KMS-11 (cell line): ENCODE results near the gene LMAN1.

Source experiments
- H2AFZ ChIP-seq: fragments of 200-600 bp; sonication (generic); 2 replicates; pipeline ENCODE4 v1.6.1; 2016; ENCODE audit warnings: antibody characterized with exemption, mixed run types, low read depth
- H3K27ac ChIP-seq: fragments of 200-600 bp; sonication (generic); 2 replicates; pipeline ENCODE4 v1.6.1; 2016; ENCODE audit warnings: mild to moderate bottlenecking, mixed run types
- H3K27me3 ChIP-seq: fragments of 200-600 bp; sonication (generic); 2 replicates; pipeline ENCODE4 v1.6.1; 2017; ENCODE audit warnings: mild to moderate bottlenecking, low read depth, mixed run types, moderate library complexity; ENCODE audit not compliant: insufficient read depth
- H3K36me3 ChIP-seq: fragments of 200-600 bp; sonication (generic); 2 replicates; pipeline ENCODE4 v1.6.1; 2017; ENCODE audit warnings: mild to moderate bottlenecking, mixed run types; ENCODE audit not compliant: insufficient read depth
- H3K4me1 ChIP-seq: fragments of 200-600 bp; sonication (generic); 2 replicates; pipeline ENCODE4 v1.6.1; 2016; ENCODE audit warnings: mild to moderate bottlenecking, low read depth, mixed run types; ENCODE audit not compliant: poor library complexity, severe bottlenecking
- H3K4me2 ChIP-seq: fragments of 200-600 bp; sonication (generic); 2 replicates; pipeline ENCODE4 v1.7.0; 2016; ENCODE audit warnings: mild to moderate bottlenecking, mixed run types
- H3K4me3 ChIP-seq: fragments of 200-600 bp; sonication (generic); IDR thresholded peaks from 2 replicates; pipeline ENCODE4 v1.6.1; 2017; ENCODE audit warnings: low read depth, low read length, mixed read lengths; ENCODE audit not compliant: insufficient read depth
- H3K79me2 ChIP-seq: fragments of 200-600 bp; sonication (generic); 2 replicates; pipeline ENCODE4 v1.6.1; 2016; ENCODE audit warnings: low read depth, mixed run types; ENCODE audit not compliant: insufficient read depth
- H3K9ac ChIP-seq: fragments of 200-600 bp; sonication (generic); 2 replicates; pipeline ENCODE4 v1.6.1; 2016; ENCODE audit warnings: mild to moderate bottlenecking, mixed run types
- H4K20me1 ChIP-seq: fragments of 200-600 bp; sonication (generic); 2 replicates; pipeline ENCODE4 v1.6.1; 2016; ENCODE audit warnings: mild to moderate bottlenecking, mixed run types; ENCODE audit not compliant: insufficient read depth
- TF ChIP-seq, protein P1 (sequence below): fragments of 200-600 bp; sonication (generic); conservative IDR thresholded peaks from 2 replicates; pipeline ENCODE4 v1.6.1; 2017; ENCODE audit warnings: low read depth, mild to moderate bottlenecking, antibody characterized with exemption, low read length, moderate library complexity, mixed read lengths

LMAN1 gene

DNA sequence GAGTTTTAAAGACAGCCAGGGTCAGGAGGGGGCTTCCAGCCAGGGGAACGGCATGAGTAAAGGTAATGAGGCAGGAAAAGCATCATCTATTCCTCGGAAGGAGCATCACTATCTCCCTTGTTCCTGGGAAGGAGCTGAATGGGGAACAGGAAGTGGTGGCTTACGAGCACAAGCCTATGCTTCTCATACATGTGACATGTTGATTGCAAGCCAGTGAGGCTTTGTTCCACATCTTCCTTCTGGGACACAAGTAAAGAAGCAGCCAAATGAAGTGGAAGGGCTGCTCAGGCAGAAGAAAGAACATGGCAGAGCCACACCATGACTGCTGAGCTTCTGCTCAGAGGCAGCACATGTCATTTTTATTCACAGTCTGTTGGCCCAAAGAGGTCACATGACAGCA, 15.1 kb upstream of the LMAN1 start:
- Histone ChIP-seq H3K4me2 (no peak overlapping the region), H3K36me3 (no peaks in the 10 kb centered on the region), H3K4me1 (no peaks in the 10 kb centered on the region), H3K4me3 (no peak overlapping the region), H3K27ac (no peak overlapping the region), H4K20me1 (no peaks in the 10 kb centered on the region), H3K9ac (no peak overlapping the region), H3K27me3 (no peaks in the 10 kb centered on the region), H2AFZ (no peak overlapping the region), H3K79me2 (no peaks in the 10 kb centered on the region)
- TF ChIP-seq, protein P1, sequence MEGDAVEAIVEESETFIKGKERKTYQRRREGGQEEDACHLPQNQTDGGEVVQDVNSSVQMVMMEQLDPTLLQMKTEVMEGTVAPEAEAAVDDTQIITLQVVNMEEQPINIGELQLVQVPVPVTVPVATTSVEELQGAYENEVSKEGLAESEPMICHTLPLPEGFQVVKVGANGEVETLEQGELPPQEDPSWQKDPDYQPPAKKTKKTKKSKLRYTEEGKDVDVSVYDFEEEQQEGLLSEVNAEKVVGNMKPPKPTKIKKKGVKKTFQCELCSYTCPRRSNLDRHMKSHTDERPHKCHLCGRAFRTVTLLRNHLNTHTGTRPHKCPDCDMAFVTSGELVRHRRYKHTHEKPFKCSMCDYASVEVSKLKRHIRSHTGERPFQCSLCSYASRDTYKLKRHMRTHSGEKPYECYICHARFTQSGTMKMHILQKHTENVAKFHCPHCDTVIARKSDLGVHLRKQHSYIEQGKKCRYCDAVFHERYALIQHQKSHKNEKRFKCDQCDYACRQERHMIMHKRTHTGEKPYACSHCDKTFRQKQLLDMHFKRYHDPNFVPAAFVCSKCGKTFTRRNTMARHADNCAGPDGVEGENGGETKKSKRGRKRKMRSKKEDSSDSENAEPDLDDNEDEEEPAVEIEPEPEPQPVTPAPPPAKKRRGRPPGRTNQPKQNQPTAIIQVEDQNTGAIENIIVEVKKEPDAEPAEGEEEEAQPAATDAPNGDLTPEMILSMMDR: no peak

DNA sequence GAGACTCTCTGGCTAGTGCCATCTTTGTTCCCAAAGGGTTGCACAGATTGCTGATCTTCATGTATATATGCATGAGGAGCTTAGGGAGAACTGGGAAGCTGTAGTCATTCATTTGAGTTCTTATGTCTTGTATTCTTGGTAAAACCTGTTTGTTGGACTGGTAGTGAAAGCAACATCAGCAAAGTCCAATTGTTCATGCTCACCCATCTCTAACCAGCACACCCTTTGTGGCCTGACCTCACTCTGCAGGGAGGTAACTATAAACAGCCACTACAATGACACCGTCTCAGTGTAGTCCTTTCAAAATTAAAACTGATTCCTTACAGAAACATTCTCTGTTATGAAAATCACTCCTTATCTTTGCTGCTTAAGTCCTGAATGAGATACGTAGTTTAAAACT, 13.9 kb upstream of the LMAN1 start:
- no peaks in the 10 kb centered on the region for H3K36me3 ChIP-seq
- no peaks in the 10 kb centered on the region for H3K27me3 ChIP-seq
- H3K4me1 ChIP-seq: no peaks in the 10 kb centered on the region
- H2AFZ ChIP-seq: no peak overlapping the region
- H3K4me2 ChIP-seq: no peak overlapping the region
- H3K9ac ChIP-seq: no peak overlapping the region
- H3K27ac ChIP-seq: no peak overlapping the region
- TF ChIP-seq, protein P1: no peak
- no peaks in the 10 kb centered on the region for H4K20me1 ChIP-seq
- no peaks in the 10 kb centered on the region for H3K79me2 ChIP-seq
- H3K4me3 ChIP-seq: no peak overlapping the region

DNA sequence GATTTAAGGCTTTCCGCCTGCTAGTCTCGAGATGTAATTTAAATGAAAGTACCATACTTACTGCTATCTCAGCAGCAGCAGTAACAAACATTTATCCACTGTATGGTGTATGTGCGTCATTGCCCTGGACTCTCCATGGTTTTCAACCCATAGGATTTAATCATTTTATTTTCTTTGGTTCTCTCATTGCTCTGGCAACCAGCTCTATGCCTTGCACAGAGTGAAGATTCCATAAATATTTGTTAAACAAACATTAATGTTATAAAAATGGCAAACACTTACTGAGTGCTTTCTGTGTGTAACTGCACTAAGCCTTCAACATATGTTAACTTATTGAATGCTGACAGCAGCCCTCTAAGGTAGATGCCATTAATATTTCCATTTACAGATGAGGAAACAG, 1.3 kb upstream of the LMAN1 start:
- no peaks in the 10 kb centered on the region for H3K27me3 ChIP-seq
- no peak overlapping the region for H3K4me3 ChIP-seq
- peaks cover 36% of the 10 kb centered on the region for H3K79me2 ChIP-seq
- TF ChIP-seq, protein P1: no peak
- no peak overlapping the region for H2AFZ ChIP-seq
- no peak overlapping the region for H3K9ac ChIP-seq
- H3K27ac ChIP-seq: no peak overlapping the region
- peaks cover 5% of the 10 kb centered on the region for H3K36me3 ChIP-seq
- peaks cover 35% of the 10 kb centered on the region for H3K4me1 ChIP-seq
- peak overlapping the region; percentile 98; the same call in 1 of the 2 replicates for H3K4me2 ChIP-seq
- no peaks in the 10 kb centered on the region for H4K20me1 ChIP-seq

DNA sequence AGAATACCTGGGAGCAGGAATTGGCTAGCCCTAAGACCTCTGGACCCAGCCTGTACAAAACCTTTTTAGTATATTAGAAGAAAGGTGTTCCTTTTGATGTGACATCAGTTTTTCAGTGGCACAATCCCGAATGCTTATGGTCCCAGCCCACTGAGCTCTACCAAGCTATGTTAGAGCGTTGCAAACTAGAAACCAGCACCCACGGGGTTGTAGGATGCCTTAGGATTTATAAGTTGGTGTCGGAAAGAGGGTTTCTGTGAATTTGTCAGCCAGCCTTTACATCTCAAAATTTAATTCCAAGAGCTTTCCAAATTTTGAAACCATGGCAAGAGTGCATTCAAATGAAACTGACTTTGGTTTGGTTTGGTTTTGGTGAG, 499 bp upstream of the LMAN1 start:
- H2AFZ ChIP-seq: peak overlapping the region; percentile 97
- TF ChIP-seq, protein P1: no peak
- H3K4me1 ChIP-seq: peaks cover 36% of the 10 kb centered on the region
- peaks cover 44% of the 10 kb centered on the region for H3K79me2 ChIP-seq
- 0 out of 2 replicates have a peak, but pooled peaks cover 6% of the 10 kb centered on the region for H4K20me1 ChIP-seq
- peak overlapping the region; percentile 9 for H3K4me3 ChIP-seq
- H3K4me2 ChIP-seq: peak overlapping the region; percentile 98
- H3K9ac ChIP-seq: peak overlapping the region; percentile 98; the same call in 1 of the 2 replicates
- no peak overlapping the region for H3K27ac ChIP-seq
- peaks cover 13% of the 10 kb centered on the region for H3K36me3 ChIP-seq
- H3K27me3 ChIP-seq: no peaks in the 10 kb centered on the region
